Sciatic nerve (tissue), 2 donors: ENCODE results near the gene GSE1. TPM values are rescaled to one million over a fixed set of nuclear protein-coding genes. Genes with fewer than 3 reads are reported as not detected.

ENCODE experiments used
- ATAC-seq: fragments of 200-7000 bp; cut with Tn5 transposase; one replicate; pipeline ENCODE4 v1.9.1; 2020; ENCODE audit warnings: mild to moderate bottlenecking, moderate library complexity
- DNase-seq: peaks from one replicate; pipeline ENCODE4 v3.0.0-alpha.2; 2020; ENCODE audit warnings: low spot score
- intact Hi-C: fragments of 100-400 bp; cut with DNase I; formaldehyde crosslinking; loops from one replicate; pipeline ENCODE4 v1.14.2; 2022
- total RNA-seq: library from RNA; stranded (reverse); fragmentation: NEBNext Ultra II Directional; extraction: Animal tissue kit (Norgen Biotek cat#: 25700); gene quantifications from one replicate; pipeline ENCODE4 v1.2.1, GENCODE V29; 2021
- donor health status: DM: no; HTN: no; CAD: no.
- donor health status: DM: no; HTN: no; CAD: no.

GSE1 gene
- total RNA-seq, 1 donor from 2014 or later, result 97.3 TPM

- ATAC-seq, result no peak
- DNase-seq, result no peak
- intact Hi-C loops, result no loop called here
Observed at GRCh38 chr16:85678016-85678415, 64.9 kb downstream of the GSE1 start.

DNA sequence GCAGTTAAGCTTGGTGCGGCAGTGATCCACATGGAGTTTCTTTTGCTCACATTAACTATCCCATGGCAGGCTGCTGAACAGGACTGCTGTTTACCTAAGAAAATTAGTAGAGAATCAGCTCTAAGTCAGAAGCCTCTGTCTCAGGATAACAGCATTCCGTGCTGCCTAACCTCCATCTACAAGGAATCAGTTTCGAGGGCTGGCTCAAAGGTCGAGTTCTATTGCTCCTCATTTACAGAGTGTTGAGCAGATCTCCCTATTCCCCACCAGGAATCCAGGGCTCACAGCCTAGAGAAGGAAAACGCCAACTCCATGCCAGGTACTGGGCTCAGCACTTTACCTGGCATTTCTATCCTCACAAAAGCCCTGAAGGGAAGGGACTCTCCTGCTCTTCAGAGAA is 65.7 kb downstream of the GSE1 start:
- DNase-seq, result no peak
- intact Hi-C loops, result no loop called here
- ATAC-seq, result no peak

GRCh38 chr16:85679870-85680269 is 66.7 kb downstream of the GSE1 start:
- intact Hi-C loops, result no loop called here
- DNase-seq, result no peak
- ATAC-seq, result no peak

- DNase-seq, result no peak
- no peak for ATAC-seq
- intact Hi-C loops, result no loop called here
Observed at GRCh38 chr16:85680352-85680944, 67.3 kb downstream of the GSE1 start.

DNA sequence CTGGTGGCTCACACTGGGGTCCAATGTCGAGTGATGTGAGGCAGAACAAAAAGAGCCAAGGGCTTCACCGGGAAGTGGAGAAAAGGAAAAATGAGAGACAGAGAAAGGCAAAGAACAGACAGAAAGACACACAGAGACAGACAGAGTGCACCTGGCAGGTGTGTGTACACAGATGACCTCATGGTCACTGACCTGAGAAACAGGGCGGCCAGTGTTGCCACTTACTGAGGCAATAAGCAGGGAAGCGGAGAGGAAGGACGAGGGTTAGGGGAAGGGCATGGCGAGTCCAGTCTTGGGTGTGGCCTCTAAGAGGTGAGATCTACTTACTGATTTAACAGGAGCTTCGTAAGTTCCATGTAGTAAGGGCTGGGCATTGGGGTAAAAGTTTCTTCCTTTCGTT is 68.1 kb downstream of the GSE1 start:
- intact Hi-C loops, result no loop called here
- ATAC-seq (no peak), DNase-seq (no peak)

GRCh38 chr16:85682516-85682915 is 69.4 kb downstream of the GSE1 start:
- intact Hi-C loops, result no loop called here
- ATAC-seq (no peak), DNase-seq (no peak)

GRCh38 chr16:85683363-85683762 is 70.2 kb downstream of the GSE1 start:
- no peak for ATAC-seq
- DNase-seq, result no peak
- intact Hi-C loops, result no loop called here

GRCh38 chr16:85685251-85685650 is 72.1 kb downstream of the GSE1 start:
- ATAC-seq (no peak), DNase-seq (no peak)
- intact Hi-C loops, result no loop called here

GRCh38 chr16:85686912-85687591 is 73.9 kb downstream of the GSE1 start:
- intact Hi-C loops, result no loop called here
- DNase-seq, result no peak
- no peak for ATAC-seq

DNA sequence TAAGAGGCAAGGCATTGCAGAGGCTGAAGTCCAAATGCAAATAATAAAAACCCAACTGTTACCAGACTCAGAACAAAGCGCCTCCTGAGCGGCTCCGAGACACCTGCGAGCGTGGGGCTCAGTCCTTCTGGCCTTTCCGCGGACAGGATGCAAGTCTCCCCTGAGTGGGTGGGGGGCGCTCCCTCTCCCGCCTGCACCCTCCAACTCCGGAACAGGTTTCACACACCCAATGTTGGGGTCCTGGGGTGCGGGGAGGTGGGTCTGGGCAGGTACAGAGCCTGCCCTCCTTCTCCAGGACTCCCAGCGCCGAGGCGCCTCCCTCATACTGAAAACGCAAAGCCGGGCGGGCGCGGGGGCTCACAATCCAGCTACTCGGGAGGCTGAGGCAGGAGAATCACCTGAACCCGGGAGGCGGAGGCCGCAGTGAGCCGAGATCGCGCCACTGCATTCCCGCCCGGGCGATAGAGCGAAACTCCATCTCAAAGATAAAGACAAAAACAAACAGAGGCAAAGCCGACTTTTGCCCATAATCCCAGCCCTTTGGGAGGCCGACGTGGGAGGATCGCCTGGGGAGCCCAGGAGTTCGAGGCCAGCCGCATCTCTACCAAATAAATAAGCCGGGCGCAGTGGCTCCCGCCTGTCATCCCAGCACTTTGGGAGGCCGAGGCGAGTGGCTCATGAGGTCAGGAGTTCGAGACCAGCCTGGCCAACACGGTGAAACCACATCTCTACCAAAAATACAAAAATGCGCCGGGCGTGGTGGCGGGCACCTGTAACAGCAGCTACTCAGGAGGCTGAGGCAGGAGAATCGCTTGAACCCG is 74.7 kb downstream of the GSE1 start:
- no peak for ATAC-seq
- DNase-seq, result no peak
- intact Hi-C loops, result no loop called here

DNA sequence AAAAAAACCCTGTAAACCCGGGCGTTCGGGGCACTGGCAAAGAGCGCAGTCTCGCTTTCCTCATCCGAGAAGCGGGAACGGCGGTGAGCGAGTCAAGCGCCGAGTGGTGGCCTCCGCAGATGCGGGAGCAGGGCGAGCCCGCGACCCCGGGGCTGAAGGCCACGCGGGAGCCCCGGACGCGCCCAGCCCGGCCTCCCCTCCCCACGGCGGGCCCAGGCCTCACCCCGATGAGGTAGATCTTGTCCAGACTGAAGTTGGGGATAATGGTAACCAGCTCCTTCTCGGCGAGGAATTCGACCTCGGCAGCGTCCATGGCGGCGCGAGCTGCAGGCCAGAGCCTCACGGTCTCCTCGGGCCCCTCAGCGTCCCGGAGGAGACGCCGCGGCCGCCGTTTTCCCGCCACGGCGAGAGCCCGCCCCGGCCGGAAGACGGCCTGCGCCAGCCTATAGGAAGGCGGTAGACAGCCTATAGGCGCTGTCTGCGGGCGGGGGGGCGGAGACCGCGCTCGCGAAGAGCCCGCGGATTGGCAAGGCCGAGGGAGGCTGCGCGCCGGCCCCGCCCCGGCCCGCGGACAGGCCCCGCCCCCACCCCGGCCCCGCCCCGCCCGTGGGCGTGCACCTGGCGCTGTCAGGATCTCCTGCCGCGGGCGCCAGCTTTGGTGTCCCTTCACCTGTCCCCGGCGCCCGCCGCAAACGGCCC is 75.6 kb downstream of the GSE1 start, which contains the start of gene GINS2:
Gene GINS2, minus strand, starts transcription at position 369 of the 699 bp plus-strand sequence. Its CDS starts 56 bp downstream, at position 313.
- ATAC-seq, result peak; percentile 99
- intact Hi-C loops, result no loop called here
- DNase-seq, result peak; percentile 90

DNA sequence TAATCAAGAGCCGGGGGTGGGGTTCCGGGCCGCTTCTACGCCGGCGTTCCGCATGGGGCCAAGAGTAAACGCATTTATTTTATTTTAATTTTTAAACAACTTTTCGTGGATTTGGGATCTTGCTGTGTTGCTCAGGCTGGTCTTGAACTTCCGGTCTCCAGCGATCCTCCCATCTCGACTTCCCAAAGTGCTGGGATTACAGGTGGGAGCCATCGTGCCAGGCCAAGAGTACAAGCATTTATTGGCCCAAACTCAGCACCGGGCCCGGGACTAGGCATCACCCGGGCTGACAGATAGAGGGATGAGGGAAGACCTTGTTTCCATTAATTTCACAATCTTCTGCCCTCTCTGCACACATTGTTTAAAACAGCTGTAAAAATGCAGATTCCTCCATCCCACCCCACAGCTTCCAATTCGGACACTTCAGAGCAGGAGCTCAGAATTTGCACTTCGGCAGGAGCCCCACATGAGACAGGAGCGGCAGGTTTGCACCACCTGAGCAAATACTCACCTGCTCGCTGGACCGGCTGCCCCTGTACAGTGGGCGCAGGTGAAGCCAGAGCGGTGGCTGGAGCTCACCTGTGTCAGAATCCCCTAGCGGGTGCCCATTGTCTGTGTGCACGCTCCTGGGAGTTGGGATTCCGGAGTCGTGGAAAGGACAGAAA is 76.3 kb downstream of the GSE1 start:
- DNase-seq (no peak), ATAC-seq (no peak)
- intact Hi-C loops, result no loop called here

DNA sequence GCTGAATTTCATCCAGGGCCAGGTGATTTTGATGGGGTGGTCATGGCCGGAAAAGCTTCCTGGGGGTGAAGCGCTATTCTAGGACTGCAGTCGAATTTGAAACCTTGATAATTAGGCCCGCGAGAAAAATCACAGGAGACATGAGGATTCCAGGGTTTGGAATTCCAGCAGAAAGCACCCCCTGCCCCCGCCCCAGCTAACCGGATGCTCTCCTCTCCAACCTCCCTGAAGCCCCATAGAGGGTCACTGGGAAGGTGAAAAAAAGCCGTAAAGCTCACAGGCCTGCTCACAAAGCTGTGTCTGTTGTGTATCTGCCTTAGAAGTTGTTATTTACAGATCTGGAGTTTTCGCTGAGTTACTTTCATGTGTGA is 76.8 kb downstream of the GSE1 start:
- DNase-seq (no peak), ATAC-seq (no peak)
- intact Hi-C loops, result no loop called here

DNA sequence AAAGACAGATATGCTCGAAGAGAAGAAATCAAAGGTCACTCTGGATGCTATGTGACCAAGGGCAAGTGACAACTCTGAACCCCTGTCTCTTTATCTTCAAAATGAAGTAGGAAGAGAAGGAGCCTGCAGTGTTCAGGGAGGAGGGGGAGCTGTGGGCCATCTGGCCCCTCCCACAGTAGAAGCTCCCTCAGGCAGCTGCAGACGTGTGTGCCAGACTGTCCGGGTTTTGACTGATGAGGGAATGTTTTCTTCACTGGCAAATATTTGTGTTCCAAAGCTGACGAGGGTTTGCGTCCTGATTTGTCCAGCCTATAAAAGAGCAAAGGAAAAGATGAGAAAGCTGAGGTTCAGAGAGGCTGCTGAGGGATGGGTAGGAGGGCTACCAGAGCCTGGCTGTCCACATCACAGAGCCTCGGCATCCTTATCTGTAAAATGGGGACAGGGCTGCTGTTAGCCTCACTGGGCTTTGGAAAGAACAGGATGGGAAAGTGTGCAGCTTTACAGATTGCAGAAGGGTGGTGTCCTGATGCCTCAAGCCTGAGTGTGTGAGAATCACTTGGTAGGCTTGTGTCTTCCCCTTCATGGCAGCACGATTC is 77.4 kb downstream of the GSE1 start:
- DNase-seq (no peak), ATAC-seq (no peak)
- intact Hi-C loops, result no loop called here

- DNase-seq (no peak), ATAC-seq (no peak)
- intact Hi-C loops, result no loop called here
Observed at GRCh38 chr16:85695196-85696128, 82.3 kb downstream of the GSE1 start.

DNA sequence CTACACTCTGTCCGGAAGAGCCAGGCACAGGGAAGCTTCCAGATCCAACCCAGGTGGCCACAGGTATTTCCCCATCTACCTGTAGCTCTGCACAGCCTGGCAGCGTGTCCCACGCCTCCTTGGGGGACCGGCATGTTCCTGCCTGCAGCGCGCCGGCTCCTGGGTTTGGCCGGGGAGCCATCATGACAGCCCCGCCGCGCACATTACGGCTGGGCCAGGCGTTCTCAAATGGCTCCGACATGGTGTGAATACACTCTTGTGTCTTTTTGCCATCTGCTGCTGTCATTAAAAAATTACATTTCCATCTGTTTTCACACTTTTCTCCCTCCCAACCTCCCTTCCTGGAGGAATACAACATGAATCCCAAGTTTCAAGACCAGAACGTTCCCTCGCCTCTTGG is 83.7 kb downstream of the GSE1 start:
- no peak for DNase-seq
- no peak for ATAC-seq
- intact Hi-C loops, result no loop called here

GRCh38 chr16:85697431-85697830 is 84.3 kb downstream of the GSE1 start:
- no peak for ATAC-seq
- no peak for DNase-seq
- intact Hi-C loops, result no loop called here

DNA sequence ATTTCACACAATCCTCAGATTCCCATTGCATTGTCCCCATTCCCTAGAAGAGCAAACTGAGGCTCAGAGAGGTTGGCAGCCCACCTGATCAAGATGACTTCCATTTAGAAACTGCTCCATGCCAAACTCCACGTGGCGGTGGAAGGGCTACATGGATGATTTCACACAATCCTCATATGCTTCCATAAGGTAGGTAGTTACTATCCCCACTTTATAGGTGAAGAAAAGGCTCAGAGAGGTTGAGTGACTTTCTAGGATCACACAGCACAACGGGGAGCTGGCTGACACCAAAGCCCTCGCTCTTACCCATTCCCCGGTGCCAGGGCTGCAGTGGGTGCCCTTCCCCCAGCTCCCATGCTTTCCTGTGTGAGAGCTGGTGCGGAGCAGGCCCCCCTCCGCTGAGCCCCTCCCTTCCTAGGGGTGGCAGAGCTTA is 85.4 kb downstream of the GSE1 start:
- DNase-seq (no peak), ATAC-seq (no peak)
- intact Hi-C loops, result no loop called here
